Endothelial cell of umbilical vein (primary cell): ENCODE results near the gene C5. TPM values are rescaled to one million over a fixed set of nuclear protein-coding genes. Genes with fewer than 3 reads are reported as not detected.

Experiments used
- BruUV-seq: library from RNA; stranded (reverse); fragments of 400-500 nt; replicated peaks from 2 replicates; lab custom pipeline; 2021; lab: Mats Ljungman, UMichigan
- CTCF ChIA-PET: fragments of 300-600, 350-600 bp; sonication (Branson Sonifier 250); formaldehyde crosslinking; loops from one replicate; lab custom pipeline; 2021; ENCODE audit warnings: antibody characterized with exemption, inconsistent platforms; lab: Charles Lee
- POLR2A ChIA-PET: fragments of 300-600, 350-600 bp; sonication (Branson Sonifier 250); formaldehyde crosslinking; loops from one replicate; lab custom pipeline; 2021; ENCODE audit warnings: antibody characterized with exemption, inconsistent platforms; lab: Charles Lee
- DNase-seq: peaks from one replicate; pipeline ENCODE4 v3.0.0-alpha.2; 2011; ENCODE audit warnings: low read depth, low spot score
- FAIRE-seq: peaks from 2 replicates; lab custom pipeline; 2011; peaks lifted over from hg19 to GRCh38; lab: Jason Lieb, UNC
- H2AFZ ChIP-seq: 2 replicates; pipeline ENCODE4 v1.6.0; 2012; ENCODE audit warnings: low read depth, low read length, control low read depth, inconsistent platforms
- H3K27ac ChIP-seq: 2 replicates; pipeline ENCODE4 v1.5.1; 2011; ENCODE audit warnings: low read depth, mild to moderate bottlenecking, control low read depth, low read length, moderate library complexity; ENCODE audit not compliant: insufficient read depth
- H3K27me3 ChIP-seq, 2 experiments: 2 replicates each; pipeline versions ENCODE4 v1.6.0 to v1.6.1; 2011; ENCODE audit warnings: low read length in 2 of 2, mixed read lengths in 1 of 2; ENCODE audit not compliant: control insufficient read depth in 2 of 2, insufficient read depth in 2 of 2
- H3K36me3 ChIP-seq, 2 experiments: 2 replicates in 1 of 2; 3 replicates in 1 of 2; pipeline ENCODE4 v1.5.1; 2011; ENCODE audit warnings: low read length in 2 of 2, mild to moderate bottlenecking in 1 of 2, moderate library complexity in 1 of 2; ENCODE audit not compliant: control insufficient read depth in 2 of 2, insufficient read depth in 2 of 2; ENCODE audit errors: extremely low read depth in 1 of 2
- H3K4me1 ChIP-seq: 3 replicates; pipeline ENCODE4 v1.5.1; 2011; ENCODE audit warnings: mild to moderate bottlenecking, low read length; ENCODE audit not compliant: control insufficient read depth, insufficient read depth; ENCODE audit errors: extremely low read depth
- H3K4me2 ChIP-seq: 2 replicates; pipeline ENCODE4 v1.6.1; 2011; ENCODE audit warnings: low read length, control low read depth, mixed read lengths; ENCODE audit not compliant: insufficient read depth
- H3K4me3 ChIP-seq, 3 experiments: fragments of 200-600 bp in 1 of 3; sonication (generic), shearing (Covaris generic) in 1 of 3; replicated peaks in 1 of 3; 2 replicates each; pipeline ENCODE4 v1.5.1; 2011 to 2016; ENCODE audit warnings: control low read depth in 3 of 3, low read length in 3 of 3, mild to moderate bottlenecking in 2 of 3, inconsistent platforms in 1 of 3, low read depth in 1 of 3, moderate library complexity in 1 of 3; ENCODE audit not compliant: insufficient read depth in 1 of 3
- H3K79me2 ChIP-seq: 2 replicates; pipeline ENCODE4 v1.6.0; 2012; ENCODE audit warnings: low read length, inconsistent platforms; ENCODE audit not compliant: control insufficient read depth, insufficient read depth
- H3K9ac ChIP-seq: replicated peaks from 2 replicates; pipeline ENCODE3; 2011; ENCODE audit warnings: low read length, control low read depth; ENCODE audit not compliant: insufficient read depth; ENCODE audit errors: extremely low read depth
- H3K9me1 ChIP-seq: replicated peaks from 3 replicates; pipeline ENCODE4 v1.6.0; 2011; ENCODE audit warnings: mild to moderate bottlenecking, low read length; ENCODE audit not compliant: control insufficient read depth, insufficient read depth; ENCODE audit errors: extremely low read depth
- H3K9me3 ChIP-seq: replicated peaks from 2 replicates; pipeline ENCODE4 v1.5.1; 2012; ENCODE audit warnings: low read length, inconsistent platforms; ENCODE audit not compliant: control insufficient read depth, insufficient read depth
- H4K20me1 ChIP-seq: replicated peaks from 2 replicates; pipeline ENCODE3; 2011; ENCODE audit warnings: mild to moderate bottlenecking, low read length; ENCODE audit not compliant: control insufficient read depth, insufficient read depth; ENCODE audit errors: extremely low read depth
- EZH2 ChIP-seq: IDR thresholded peaks from 2 replicates; pipeline ENCODE4 v1.6.1; 2012; ENCODE audit warnings: borderline replicate concordance, low read depth, mild to moderate bottlenecking, moderate library complexity, low read length, inconsistent platforms; ENCODE audit not compliant: severe bottlenecking
- FOS ChIP-seq: IDR thresholded peaks from 2 replicates; pipeline ENCODE4 v1.6.1; 2011; ENCODE audit warnings: mild to moderate bottlenecking, low read length, moderate library complexity, borderline replicate concordance; ENCODE audit not compliant: insufficient read depth
- GATA2 ChIP-seq: IDR thresholded peaks from 2 replicates; pipeline ENCODE4 v1.7.0; 2011; ENCODE audit warnings: low read depth, mild to moderate bottlenecking, moderate library complexity, mixed read lengths, low read length; ENCODE audit not compliant: insufficient read length, insufficient read depth
- JUN ChIP-seq: IDR thresholded peaks from 2 replicates; pipeline ENCODE4 v1.6.1; 2011; ENCODE audit warnings: borderline replicate concordance, low read depth; ENCODE audit not compliant: insufficient read length, insufficient read depth
- MYC ChIP-seq: IDR thresholded peaks from one replicate; pipeline ENCODE4 v1.6.1; 2011; ENCODE audit warnings: mild to moderate bottlenecking, low read depth, low read length
- POLR2A ChIP-seq: IDR thresholded peaks from 2 replicates; pipeline ENCODE4 v1.6.1; 2012; ENCODE audit warnings: low read depth, mild to moderate bottlenecking, control low read depth, low read length
- dilution Hi-C: fragments of 300-500 bp; cut with MboI; formaldehyde crosslinking; loops from one replicate; pipeline ENCODE4 v1.15.0; 2019; ENCODE audit warnings: low sequenced_read_pairs; ENCODE audit not compliant: extremely low pct_ligation_motif_present
- intact Hi-C: fragments of 100-400 bp; cut with micrococcal nuclease; formaldehyde crosslinking; loops from one replicate; pipeline ENCODE4 v1.10.0; 2022
- polyA plus RNA-seq, 4 experiments: library from polyadenylated mRNA; depleted of rRNA in 3 of 4; stranded (reverse) in 3 of 4; unstranded in 1 of 4; fragments of >200 nt; gene quantifications; 2 replicates each; pipeline versions ENCODE4 v1.2.1 to v1.2.3, GENCODE V29; 2011 to 2012; ENCODE audit warnings: missing spikeins in 1 of 4
- total RNA-seq: library from RNA; stranded (reverse); gene quantifications from 2 replicates; pipeline ENCODE4 v1.2.3, GENCODE V29; 2021
- TF ChIP-seq, protein P1 (sequence below): IDR thresholded peaks from 2 replicates; pipeline ENCODE4 v1.6.1; 2011; ENCODE audit not compliant: insufficient read depth, insufficient read length
- TF ChIP-seq, protein P2 (sequence below), 2 donors: IDR thresholded peaks; 1 replicate in 1 of 2; 2 replicates in 1 of 2; pipeline ENCODE4 v1.5.1; 2011; ENCODE audit warnings: low read length in 2 of 2, mild to moderate bottlenecking in 2 of 2, moderate library complexity in 2 of 2, control low read depth in 1 of 2, inconsistent platforms in 1 of 2, low read depth in 1 of 2; ENCODE audit not compliant: insufficient read depth in 1 of 2; ENCODE audit errors: extremely low read depth in 1 of 2

C5 gene
- total and polyA plus RNA-seq, 2 donors (not counting 3 experiments of a cell fraction or from before 2014, with no cell fraction given) = 0.79 to 1.6 TPM

DNA sequence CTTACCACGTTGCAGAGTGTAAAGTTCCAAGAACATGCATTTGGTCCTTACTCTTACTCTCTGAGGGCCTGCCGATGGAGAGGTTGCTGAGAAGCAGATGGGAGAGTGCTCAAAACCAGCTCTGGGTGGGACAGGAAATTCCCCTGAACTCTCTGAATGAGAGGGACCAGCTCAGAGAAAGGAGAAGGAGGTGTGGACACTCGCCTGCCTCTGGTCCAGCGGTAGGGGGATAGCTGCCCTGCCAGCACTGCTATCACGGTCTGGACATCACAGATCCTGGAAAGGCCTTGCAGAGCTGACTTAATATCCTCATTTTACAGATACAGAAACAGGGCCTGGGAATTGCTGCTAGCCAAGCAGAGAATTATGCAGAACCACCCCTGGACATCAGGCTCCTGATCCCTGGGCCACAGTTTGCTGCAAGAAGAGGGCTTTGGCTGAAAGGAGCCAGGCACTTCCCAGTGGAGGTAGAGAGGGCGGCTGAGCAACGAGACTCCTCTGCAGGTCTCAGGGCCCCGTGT, 128.4 kb downstream of the C5 start:
- Histone ChIP-seq H3K4me1 (peaks cover 8% of the 10 kb centered on the region), H3K36me3 (no peaks in the 10 kb centered on the region), H4K20me1 (no peaks in the 10 kb centered on the region), H3K4me3 (no peak overlapping the region), H3K27ac (no peak overlapping the region), H2AFZ (no peak overlapping the region), H3K9ac (no peak overlapping the region), H3K9me3 (no peaks in the 10 kb centered on the region), H3K4me2 (no peak overlapping the region), H3K27me3 (no peaks in the 10 kb centered on the region), H3K9me1 (no peaks in the 10 kb centered on the region), H3K79me2 (no peaks in the 10 kb centered on the region)
- FAIRE-seq (no peak), DNase-seq (no peak)
- ChIA-PET CTCF (no interaction called here), POLR2A (no interaction called here)
- intact Hi-C loops = no loop called here
- dilution Hi-C loops = no loop called here
- no TSS peak for BruUV-seq
- TF ChIP-seq FOS = no peak
- TF ChIP-seq, protein P1, sequence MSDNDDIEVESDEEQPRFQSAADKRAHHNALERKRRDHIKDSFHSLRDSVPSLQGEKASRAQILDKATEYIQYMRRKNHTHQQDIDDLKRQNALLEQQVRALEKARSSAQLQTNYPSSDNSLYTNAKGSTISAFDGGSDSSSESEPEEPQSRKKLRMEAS = no peak
- TF ChIP-seq POLR2A = no peak

DNA sequence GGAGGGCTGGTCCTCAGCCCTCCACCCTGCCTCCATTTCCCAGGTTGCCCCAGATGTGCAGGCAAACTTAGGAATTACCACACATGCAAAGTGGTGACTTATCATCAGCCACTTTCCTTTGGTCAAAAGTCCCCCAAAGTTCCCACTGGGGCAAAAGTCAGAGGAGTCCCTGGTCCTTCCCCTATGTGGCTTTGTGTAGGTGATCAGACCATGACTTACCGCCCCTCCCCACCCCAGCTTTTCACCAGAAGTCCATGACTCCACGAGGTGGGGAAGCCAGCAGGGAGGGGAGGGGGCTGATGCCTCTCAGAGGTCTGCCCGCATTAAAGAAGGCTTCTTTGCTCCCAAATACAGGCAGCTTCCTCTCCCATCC, 129.3 kb downstream of the C5 start:
- no peaks in the 10 kb centered on the region for H3K79me2 ChIP-seq
- no peaks in the 10 kb centered on the region for H3K9me3 ChIP-seq
- no peaks in the 10 kb centered on the region for H4K20me1 ChIP-seq
- no peaks in the 10 kb centered on the region for H3K9me1 ChIP-seq
- H3K27ac ChIP-seq = no peak overlapping the region
- H3K4me3 ChIP-seq = no peak overlapping the region
- H3K27me3 ChIP-seq = no peaks in the 10 kb centered on the region
- H3K36me3 ChIP-seq = no peaks in the 10 kb centered on the region
- BruUV-seq = no TSS peak
- ChIA-PET CTCF (interaction anchor here (1.6 kb wide), 1 partner anchor 11 kb away, joined by 3 read pairs; no protein-coding TSS in a partner anchor), POLR2A (no interaction called here)
- H3K9ac ChIP-seq = no peak overlapping the region
- intact Hi-C loops = no loop called here
- no peak overlapping the region for H2AFZ ChIP-seq
- dilution Hi-C loops = no loop called here
- FAIRE-seq (no peak), DNase-seq (no peak)
- H3K4me2 ChIP-seq = no peak overlapping the region
- peaks cover under 1% of the 10 kb centered on the region for H3K4me1 ChIP-seq
- TF ChIP-seq EZH2 (no peak), JUN (no peak), GATA2 (no peak), FOS (no peak), MYC (no peak), POLR2A (no peak)
- TF ChIP-seq, protein P2, sequence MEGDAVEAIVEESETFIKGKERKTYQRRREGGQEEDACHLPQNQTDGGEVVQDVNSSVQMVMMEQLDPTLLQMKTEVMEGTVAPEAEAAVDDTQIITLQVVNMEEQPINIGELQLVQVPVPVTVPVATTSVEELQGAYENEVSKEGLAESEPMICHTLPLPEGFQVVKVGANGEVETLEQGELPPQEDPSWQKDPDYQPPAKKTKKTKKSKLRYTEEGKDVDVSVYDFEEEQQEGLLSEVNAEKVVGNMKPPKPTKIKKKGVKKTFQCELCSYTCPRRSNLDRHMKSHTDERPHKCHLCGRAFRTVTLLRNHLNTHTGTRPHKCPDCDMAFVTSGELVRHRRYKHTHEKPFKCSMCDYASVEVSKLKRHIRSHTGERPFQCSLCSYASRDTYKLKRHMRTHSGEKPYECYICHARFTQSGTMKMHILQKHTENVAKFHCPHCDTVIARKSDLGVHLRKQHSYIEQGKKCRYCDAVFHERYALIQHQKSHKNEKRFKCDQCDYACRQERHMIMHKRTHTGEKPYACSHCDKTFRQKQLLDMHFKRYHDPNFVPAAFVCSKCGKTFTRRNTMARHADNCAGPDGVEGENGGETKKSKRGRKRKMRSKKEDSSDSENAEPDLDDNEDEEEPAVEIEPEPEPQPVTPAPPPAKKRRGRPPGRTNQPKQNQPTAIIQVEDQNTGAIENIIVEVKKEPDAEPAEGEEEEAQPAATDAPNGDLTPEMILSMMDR (IDR thresholded peaks at IDR 0.05; ENCODE audit: extremely low read depth in 1 of 2, insufficient read depth in 1 of 2, low read depth in 1 of 2, low read length in 2 of 2) = no peak
- TF ChIP-seq, protein P1 = no peak
